Stimulated activated CD4-positive, alpha-beta T cell treated with anti-CD3 and anti-CD28 coated beads, Interleukin-12 subunit alpha, Interleukin-12 subunit beta, amount 100 ng/mL, for 24 hours (primary cell): ENCODE results near the gene CACNA2D2.
A peak's percentile ranks its signal among the peaks of the same experiment; 100 is the strongest.

Experiments
- DNase-seq, 2 experiments: peaks; one replicate each; pipeline ENCODE4 v3.0.0-alpha.2; 2020; ENCODE audit warnings: low read depth in 2 of 2

CACNA2D2 gene

GRCh38 chr3:50371133-50371685 is 132.2 kb downstream of the CACNA2D2 start:
- no peak for DNase-seq

- no peak for DNase-seq
Observed at GRCh38 chr3:50370594-50370993, 132.8 kb downstream of the CACNA2D2 start.

GRCh38 chr3:50369012-50369670 is 134.3 kb downstream of the CACNA2D2 start:
- DNase-seq = no peak

DNA sequence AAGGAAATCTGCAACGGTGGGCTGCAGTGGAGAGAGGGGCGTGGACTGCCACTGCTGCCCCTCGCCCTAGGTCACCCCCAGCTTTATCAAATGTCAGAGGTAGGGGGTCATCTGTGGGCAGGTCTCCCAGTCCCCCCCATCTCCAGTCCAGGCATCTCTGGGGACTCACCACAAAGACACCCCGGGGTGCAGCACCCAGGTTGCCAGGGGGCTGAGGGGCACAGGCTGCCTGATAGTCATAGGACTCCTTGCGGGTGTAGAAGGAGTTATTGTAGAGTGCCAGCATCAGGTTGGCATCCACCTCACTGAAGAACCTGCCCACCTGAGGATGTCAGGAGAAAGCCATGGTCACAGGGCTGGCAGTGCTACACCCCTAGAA is 137.6 kb downstream of the CACNA2D2 start:
- DNase-seq = no peak

DNA sequence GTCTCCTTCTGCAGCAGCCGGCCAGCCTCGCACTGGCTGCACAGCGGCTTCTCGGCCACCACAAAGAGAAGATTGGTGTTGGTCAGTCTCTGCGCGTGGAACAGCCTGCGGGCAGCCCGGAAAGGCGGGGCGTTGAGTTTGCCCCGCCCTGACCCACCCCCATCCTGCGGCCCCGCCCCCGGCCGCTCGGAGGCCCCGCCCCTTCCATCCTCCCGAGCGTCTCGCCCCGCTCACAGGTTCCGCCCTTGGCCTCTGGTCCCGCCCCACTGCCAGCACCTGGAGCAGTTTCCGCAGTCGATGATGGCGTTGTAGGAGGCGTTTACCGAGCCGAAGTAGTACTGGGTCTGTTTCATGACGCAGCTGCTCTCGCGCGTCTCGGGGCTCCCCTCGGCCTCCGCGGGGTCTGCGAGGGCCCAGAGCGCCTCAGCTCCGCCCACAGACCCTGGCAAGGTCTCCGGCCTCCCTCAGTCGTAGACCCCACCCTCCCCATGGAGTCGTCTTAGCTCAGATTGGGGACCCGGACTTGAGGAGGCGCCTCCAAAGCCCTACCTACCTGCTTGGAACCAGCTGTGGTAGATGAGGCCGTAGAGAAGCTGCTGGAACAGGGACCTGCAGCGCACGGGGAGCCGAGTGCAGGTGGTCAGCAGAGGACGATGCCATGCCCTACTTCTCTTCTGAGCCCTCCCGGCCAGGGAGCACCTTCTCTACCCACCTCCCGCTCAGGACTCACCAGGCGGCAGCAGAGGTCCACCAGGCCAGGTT is 138.2 kb downstream of the CACNA2D2 start:
- peak; percentile 86 to 92 for DNase-seq

- no peak for DNase-seq
Observed at GRCh38 chr3:50364573-50365079, 138.8 kb downstream of the CACNA2D2 start.

- DNase-seq = no peak
Observed at GRCh38 chr3:50359760-50360110, 143.7 kb downstream of the CACNA2D2 start.

GRCh38 chr3:50358911-50359759 is 144.3 kb downstream of the CACNA2D2 start, which contains the start of gene TMEM115:
Gene TMEM115, minus strand, starts transcription at chr3:50359521. Its CDS starts 458 bp downstream, at chr3:50359063.
- peak; percentile 88 to 93 for DNase-seq

DNA sequence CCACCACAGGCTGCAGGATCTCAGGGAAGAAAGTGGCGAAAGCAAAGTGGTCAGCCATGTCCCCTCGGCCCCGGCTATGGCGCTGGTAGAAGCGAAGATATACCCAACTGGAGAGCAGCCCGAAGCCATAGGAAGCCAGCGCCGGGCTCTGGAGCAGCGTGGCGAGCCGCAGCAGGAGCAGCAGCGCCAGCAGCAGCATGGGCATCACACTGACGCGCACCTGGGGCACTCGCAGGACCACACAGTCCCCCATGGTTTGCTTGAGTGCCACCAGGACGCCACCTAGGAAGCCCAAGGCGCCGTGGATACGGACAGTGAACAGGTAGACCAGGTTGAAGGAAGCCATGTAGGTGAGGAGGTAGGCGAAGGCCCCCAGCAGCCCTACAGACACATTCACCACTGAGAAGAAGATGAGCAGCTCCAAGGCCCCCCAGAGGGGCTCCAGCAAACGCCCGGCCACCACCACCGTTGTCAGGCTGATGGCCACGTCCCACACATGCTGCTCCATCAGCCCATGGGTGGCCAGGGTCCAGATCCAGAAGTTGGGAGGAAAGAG is 145.0 kb downstream of the CACNA2D2 start:
- no peak for DNase-seq

- no peak for DNase-seq
Observed at GRCh38 chr3:50357481-50357880, 146.0 kb downstream of the CACNA2D2 start.

- no peak for DNase-seq
Observed at GRCh38 chr3:50356553-50356952, 146.9 kb downstream of the CACNA2D2 start.

GRCh38 chr3:50355829-50356552 is 147.4 kb downstream of the CACNA2D2 start:
- DNase-seq = no peak

- DNase-seq = no peak
Observed at GRCh38 chr3:50354850-50355249, 148.6 kb downstream of the CACNA2D2 start.

DNA sequence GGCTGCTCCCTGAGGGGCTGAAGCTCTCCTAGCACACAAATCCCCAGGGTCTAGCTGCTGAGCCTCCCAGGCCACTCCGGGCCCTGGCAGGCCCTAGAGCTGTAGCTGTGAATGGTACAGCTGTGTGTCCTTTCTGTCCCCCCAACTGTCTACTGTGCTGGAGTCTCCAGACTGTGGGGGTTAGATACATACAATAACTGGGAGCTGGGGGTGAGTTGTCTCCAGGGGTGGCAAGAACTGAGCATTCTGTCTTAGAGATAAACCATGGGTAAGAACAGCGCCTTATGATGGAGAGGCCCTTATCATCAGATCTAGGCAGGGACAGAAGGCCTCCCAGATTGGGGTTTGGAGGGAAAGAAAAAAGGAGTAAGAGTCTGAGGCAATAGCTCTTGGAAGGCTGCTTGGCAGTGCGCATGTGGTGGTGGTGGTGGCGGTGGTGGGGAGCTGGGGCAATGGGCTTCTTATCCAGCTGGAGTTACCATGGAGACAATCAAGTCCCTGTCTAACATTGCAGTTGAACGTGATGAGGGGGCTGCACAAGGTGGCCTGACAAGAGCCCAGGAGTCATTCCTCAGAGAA is 149.2 kb downstream of the CACNA2D2 start:
- DNase-seq = no peak

- DNase-seq = no peak
Observed at GRCh38 chr3:50353245-50354004, 150.0 kb downstream of the CACNA2D2 start.

DNA sequence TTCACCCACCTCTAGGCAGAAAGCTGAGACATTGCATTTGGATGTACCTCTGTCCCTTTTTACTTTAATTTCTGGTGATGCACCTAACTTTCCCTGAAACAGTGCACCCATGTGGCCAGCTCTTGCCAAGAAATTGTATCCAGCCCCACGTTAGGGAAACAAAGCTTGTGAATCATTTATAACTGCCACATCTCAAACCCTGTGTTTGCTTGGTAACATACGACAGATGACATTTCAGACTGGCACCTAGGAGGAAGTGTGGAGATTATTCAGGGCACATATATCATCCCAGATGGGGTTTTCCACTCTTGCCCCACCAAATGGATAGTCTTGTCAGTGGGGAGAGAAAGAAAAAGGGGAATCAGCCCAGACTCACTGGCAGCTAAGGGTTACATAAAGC is 150.7 kb downstream of the CACNA2D2 start:
- no peak for DNase-seq

GRCh38 chr3:50351323-50351697 is 152.1 kb downstream of the CACNA2D2 start:
- no peak for DNase-seq

DNA sequence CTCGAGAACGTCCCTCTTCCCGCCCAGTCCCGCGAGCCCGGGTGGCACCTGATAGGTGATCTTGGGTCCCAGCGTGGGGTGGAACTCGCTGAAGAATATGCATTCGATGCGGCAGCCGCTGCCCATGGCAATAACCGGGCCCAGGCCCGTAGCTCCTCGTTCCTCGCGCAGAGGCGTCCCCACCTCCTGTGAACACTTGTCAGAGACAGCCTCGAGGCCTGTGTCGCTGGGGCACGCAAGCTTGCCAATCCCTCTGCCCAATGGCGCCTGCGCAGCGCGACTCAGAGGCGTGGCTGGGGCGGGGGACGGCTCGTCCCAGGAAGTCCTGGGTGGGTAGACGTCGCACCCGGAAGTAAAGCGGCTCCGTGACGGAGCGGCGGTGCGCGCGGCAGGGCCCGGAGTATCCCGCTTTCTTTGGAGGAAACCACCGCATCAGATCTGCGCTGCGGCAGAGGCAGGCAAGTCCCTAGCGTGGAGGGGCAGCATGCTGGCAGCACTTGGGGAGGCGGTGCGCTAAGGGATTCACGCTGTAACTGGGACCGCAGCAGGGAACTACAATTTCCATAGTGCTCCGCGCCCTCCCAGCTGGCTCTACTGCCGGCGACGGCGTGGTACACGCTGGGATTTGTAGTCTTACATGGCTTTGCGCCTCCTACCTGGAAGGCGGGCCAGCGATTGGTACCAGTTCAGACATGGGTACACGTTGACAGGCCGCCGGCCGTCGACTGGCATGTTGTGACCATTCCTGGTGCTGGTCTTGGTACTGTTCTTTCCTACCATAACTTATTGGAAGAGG is 152.7 kb downstream of the CACNA2D2 start, which contains the start of the genes CYB561D2 and NPRL2:
Gene CYB561D2 (plus strand): TSS at position 336 of the 796 bp plus-strand sequence. CDS start 572 bp downstream, outside the sequence.
Gene NPRL2 (minus strand): TSS at position 249 of the 796 bp plus-strand sequence. CDS start 123 bp downstream, at position 126.
- DNase-seq = peak; percentile 98 to 99

DNA sequence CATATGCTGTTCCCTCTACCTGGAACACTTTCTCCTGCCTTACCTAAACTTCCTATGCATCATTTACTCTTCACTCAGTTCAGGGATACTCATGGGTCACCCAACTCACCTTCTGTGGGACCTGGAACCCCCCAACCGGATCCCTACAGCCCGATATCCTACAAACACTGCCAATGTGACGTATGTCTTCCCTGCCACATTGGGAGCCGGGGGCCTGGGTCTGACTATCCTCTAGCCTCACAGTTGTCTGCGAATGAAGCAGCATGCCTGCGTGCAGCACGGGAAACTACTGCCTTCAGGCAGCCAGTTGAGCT is 153.3 kb downstream of the CACNA2D2 start:
- DNase-seq = no peak
